ENCODE data around the gene CDKN2D.

The CDKN2D gene

DNA sequence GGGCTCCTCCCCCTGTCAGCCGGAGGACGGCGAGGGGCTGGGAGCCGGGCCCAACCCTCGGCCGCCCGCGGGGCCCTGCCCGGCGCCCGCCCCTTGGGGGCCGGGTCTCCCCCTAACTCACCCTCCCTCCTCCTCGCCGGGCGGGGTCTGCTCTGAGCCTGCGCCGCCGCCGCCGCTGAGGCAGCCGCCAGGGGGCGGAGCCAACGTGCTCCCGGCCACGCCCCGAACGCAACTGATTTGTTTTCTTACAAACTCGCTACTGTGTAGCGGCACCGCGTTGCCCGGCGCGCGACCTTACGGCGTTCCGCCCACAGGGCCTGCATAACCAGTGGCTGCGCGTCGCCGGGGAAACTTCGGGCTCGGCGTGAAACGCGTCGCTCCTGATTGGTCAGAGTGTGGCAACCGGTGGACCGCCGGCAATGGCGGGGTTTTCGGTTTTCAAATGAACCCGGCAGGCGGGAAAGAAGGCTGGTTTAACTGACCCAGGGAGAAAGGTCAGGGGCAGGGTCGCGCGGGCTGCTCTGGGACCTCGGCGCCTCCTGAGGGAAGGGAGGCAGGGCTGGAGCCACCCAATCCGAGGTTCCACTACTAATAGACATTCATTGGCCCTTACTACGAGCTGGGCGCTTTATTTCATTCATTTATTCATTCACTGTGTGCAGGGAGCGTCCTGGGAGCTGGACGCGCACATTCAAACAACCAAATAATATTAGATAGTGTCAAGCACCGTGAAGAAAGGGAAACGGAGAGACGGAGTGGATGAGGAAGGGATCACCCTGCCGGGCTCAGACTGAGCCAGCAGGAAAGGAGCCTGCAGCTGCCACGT lies at the start of gene CDKN2D:
Gene CDKN2D, minus strand, starts transcription at position 154 of the 826 bp plus-strand sequence. CDS start 326 bp downstream, outside the sequence.
- Histone ChIP-seq H3K36me3 (ENCODE audit: control insufficient read depth, low read length) (peaks cover 12% of the 10 kb centered on the region), H3K27ac (ENCODE audit: low read depth, low read length) (peak within 1 kb of the TSS; percentile 92), H3K4me1 (ENCODE audit: control insufficient read depth, low read length) (peaks cover 42% of the 10 kb centered on the region), H3K9me3 (ENCODE audit: control insufficient read depth, insufficient read depth, low read length) (no peaks in the 10 kb centered on the region), H4K20me1 (ENCODE audit: control insufficient read depth, insufficient read depth, low read depth, low read length) (no peaks in the 10 kb centered on the region), H3K79me2 (ENCODE audit: control insufficient read depth, low read length) (peaks cover 33% of the 10 kb centered on the region), H3K27me3 (ENCODE audit: control insufficient read depth, low read length) (no peaks in the 10 kb centered on the region), H3K4me3 (ENCODE audit: low read length) (peak within 1 kb of the TSS; percentile 87), H3F3A (ENCODE audit: control insufficient read depth, insufficient read depth) (peaks cover 21% of the 10 kb centered on the region), H3K9me2 (replicated peaks; ENCODE audit: control insufficient read depth, low read length) (no peaks in the 10 kb centered on the region), H3K4me2 (ENCODE audit: low read length) (peak within 1 kb of the TSS; percentile 92)
- TF ChIP-seq, protein P1, sequence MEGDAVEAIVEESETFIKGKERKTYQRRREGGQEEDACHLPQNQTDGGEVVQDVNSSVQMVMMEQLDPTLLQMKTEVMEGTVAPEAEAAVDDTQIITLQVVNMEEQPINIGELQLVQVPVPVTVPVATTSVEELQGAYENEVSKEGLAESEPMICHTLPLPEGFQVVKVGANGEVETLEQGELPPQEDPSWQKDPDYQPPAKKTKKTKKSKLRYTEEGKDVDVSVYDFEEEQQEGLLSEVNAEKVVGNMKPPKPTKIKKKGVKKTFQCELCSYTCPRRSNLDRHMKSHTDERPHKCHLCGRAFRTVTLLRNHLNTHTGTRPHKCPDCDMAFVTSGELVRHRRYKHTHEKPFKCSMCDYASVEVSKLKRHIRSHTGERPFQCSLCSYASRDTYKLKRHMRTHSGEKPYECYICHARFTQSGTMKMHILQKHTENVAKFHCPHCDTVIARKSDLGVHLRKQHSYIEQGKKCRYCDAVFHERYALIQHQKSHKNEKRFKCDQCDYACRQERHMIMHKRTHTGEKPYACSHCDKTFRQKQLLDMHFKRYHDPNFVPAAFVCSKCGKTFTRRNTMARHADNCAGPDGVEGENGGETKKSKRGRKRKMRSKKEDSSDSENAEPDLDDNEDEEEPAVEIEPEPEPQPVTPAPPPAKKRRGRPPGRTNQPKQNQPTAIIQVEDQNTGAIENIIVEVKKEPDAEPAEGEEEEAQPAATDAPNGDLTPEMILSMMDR (IDR thresholded peaks at IDR 0.05; ENCODE audit: low read depth, low read length, poor library complexity, severe bottlenecking): no peak
- TF ChIP-seq EZH2phosphoT487 (IDR thresholded peaks at IDR 0.05; ENCODE audit: borderline replicate concordance, low read length): no peak

DNA sequence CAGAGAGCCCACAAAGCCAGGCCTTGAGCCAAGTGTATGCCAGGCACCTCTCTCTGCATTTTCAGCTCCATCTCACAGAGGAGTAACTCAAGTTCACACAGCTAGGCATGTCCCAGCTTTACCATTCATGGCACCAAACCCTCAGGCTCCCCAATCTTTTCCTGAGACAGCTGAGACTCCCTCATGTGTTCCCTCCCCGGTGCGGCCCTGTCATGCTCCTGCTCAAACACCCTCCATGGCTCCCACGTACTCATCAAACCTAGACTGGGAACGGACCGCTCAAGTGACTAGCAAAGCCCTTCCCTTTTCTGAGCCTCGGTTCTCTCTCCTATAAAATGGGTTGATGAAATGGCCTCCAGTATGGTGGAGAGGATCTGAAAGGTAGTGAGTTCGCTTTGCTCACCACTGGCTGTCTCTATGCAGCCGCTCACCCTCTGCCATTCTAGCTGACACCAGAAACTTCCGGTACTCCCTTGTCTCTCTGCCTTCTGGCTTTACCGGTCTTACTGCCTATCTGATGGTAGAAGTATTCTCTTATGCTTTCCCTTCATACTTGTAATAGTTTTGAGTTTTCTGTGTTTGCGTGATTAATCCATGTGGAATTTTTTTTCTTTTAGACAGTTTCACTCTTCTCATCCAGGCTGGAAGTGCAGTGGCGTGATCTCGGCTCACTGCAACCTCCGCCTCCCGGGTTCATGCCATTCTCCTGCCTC lies 48.8 kb upstream of the CDKN2D start:
- Histone ChIP-seq H3K4me2 (ENCODE audit: low read length) (no peak overlapping the region), H3K9me2 (replicated peaks; ENCODE audit: control insufficient read depth, low read length) (no peaks in the 10 kb centered on the region), H3K36me3 (ENCODE audit: control insufficient read depth, low read length) (peaks cover 6% of the 10 kb centered on the region; the same call in 1 of the 2 replicates), H3K27me3 (ENCODE audit: control insufficient read depth, low read length) (no peaks in the 10 kb centered on the region), H3F3A (ENCODE audit: control insufficient read depth, insufficient read depth) (no peaks in the 10 kb centered on the region), H3K4me1 (ENCODE audit: control insufficient read depth, low read length) (peaks cover 12% of the 10 kb centered on the region), H3K27ac (ENCODE audit: low read depth, low read length) (no peak overlapping the region), H3K79me2 (ENCODE audit: control insufficient read depth, low read length) (peaks cover 50% of the 10 kb centered on the region), H4K20me1 (ENCODE audit: control insufficient read depth, insufficient read depth, low read depth, low read length) (no peaks in the 10 kb centered on the region; the same call in 1 of the 2 replicates), H3K4me3 (ENCODE audit: low read length) (no peak overlapping the region), H3K9me3 (ENCODE audit: control insufficient read depth, insufficient read depth, low read length) (no peaks in the 10 kb centered on the region)
- TF ChIP-seq EZH2phosphoT487 (IDR thresholded peaks at IDR 0.05; ENCODE audit: borderline replicate concordance, low read length): no peak
- TF ChIP-seq, protein P1 (IDR thresholded peaks at IDR 0.05; ENCODE audit: low read depth, low read length, poor library complexity, severe bottlenecking): no peak

DNA sequence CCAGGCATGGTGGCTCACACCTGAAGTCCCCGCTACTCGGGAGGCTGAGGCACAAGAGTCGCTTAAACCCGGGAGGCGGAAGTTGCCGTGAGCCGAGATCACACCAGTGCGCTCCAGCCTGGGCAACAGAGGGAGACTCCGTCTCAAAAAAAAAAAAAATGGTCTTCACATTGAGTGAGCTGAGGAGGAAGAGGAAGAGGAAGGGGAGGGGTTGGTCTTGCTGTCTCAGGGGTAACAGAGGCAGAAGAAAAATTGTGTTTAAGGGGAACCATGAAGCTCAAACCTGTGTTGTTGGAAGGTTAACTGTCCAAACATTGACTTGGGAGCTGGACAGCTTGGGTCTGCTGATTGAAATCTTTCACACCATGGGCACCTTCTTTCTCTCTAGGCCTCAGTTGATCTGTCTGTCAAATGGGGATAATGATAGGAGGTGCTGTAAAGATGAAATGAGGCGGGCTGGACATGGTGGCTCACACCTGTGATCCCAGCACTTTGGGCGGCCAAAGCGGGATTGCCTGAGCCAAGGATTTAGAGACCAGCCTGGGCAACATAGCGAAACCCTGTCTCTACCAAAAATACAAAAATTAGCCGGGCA lies 46.7 kb upstream of the CDKN2D start:
- Histone ChIP-seq H3K36me3 (ENCODE audit: control insufficient read depth, low read length) (peaks cover 3% of the 10 kb centered on the region; the same call in 1 of the 2 replicates), H4K20me1 (ENCODE audit: control insufficient read depth, insufficient read depth, low read depth, low read length) (no peaks in the 10 kb centered on the region; the same call in 1 of the 2 replicates), H3K4me2 (ENCODE audit: low read length) (peak overlapping the region; percentile 26), H3F3A (ENCODE audit: control insufficient read depth, insufficient read depth) (no peaks in the 10 kb centered on the region), H3K4me1 (ENCODE audit: control insufficient read depth, low read length) (peaks cover 12% of the 10 kb centered on the region), H3K9me2 (replicated peaks; ENCODE audit: control insufficient read depth, low read length) (no peaks in the 10 kb centered on the region), H3K27ac (ENCODE audit: low read depth, low read length) (no peak overlapping the region), H3K79me2 (ENCODE audit: control insufficient read depth, low read length) (peaks cover 51% of the 10 kb centered on the region), H3K4me3 (ENCODE audit: low read length) (no peak overlapping the region), H3K9me3 (ENCODE audit: control insufficient read depth, insufficient read depth, low read length) (no peaks in the 10 kb centered on the region), H3K27me3 (ENCODE audit: control insufficient read depth, low read length) (no peaks in the 10 kb centered on the region)
- no peak for TF ChIP-seq EZH2phosphoT487 (IDR thresholded peaks at IDR 0.05; ENCODE audit: borderline replicate concordance, low read length)
- TF ChIP-seq, protein P1 (IDR thresholded peaks at IDR 0.05; ENCODE audit: low read depth, low read length, poor library complexity, severe bottlenecking): no peak

Measured in DOHH2 (cell line).